HepG2 (cell line): Measurements from ENCODE around the gene TTLL12.

ENCODE experiments used
- ETV5 ChIP-seq: IDR thresholded peaks from 2 replicates; pipeline ENCODE4 v1.6.1; 2018; ENCODE audit warnings: missing biosample characterization, missing genetic modification reagents, inconsistent platforms, borderline replicate concordance
- JUND ChIP-seq: sonication (generic); formaldehyde crosslinking; IDR thresholded peaks from 2 replicates; pipeline ENCODE4 v1.8.0; 2022; ENCODE audit warnings: mild to moderate bottlenecking, missing genetic modification reagents
- MTF2 ChIP-seq: sonication (generic); formaldehyde crosslinking; IDR thresholded peaks from 2 replicates; pipeline ENCODE4 v1.5.0; 2020; ENCODE audit warnings: missing genetic modification reagents, borderline replicate concordance
- POLR2A ChIP-seq, 2 experiments: IDR thresholded peaks; 2 replicates each; pipeline ENCODE4 v1.6.1; 2011; ENCODE audit warnings: low read depth in 2 of 2, low read length in 2 of 2, mild to moderate bottlenecking in 1 of 2, moderate library complexity in 1 of 2; ENCODE audit not compliant: insufficient read depth in 1 of 2
- XRCC5 ChIP-seq: fragments of 200-400 bp; formaldehyde crosslinking; optimal IDR thresholded peaks from 2 replicates; pipeline ENCODE3; 2017; ENCODE audit warnings: mild to moderate bottlenecking, low read length
- ZNF280D ChIP-seq: sonication (generic); formaldehyde crosslinking; IDR thresholded peaks from 2 replicates; pipeline ENCODE4 v1.5.1; 2020; ENCODE audit warnings: mild to moderate bottlenecking, missing genetic modification reagents
- TF ChIP-seq, protein P1 (sequence below): sonication (generic); formaldehyde crosslinking; IDR thresholded peaks from 2 replicates; pipeline ENCODE4 v1.5.0; 2020; ENCODE audit warnings: mild to moderate bottlenecking, missing genetic modification reagents, moderate library complexity

GRCh38 chr22:43228863-43229262 lies 41.9 kb upstream of the TTLL12 start:
- TF ChIP-seq XRCC5 (no peak), ZNF280D (CRISPR knock-in tag) (no peak), ETV5 (CRISPR knock-in tag) (no peak), POLR2A (IDR thresholded peaks at IDR 0.05; ENCODE audit: insufficient read depth in 1 of 2, low read depth in 2 of 2, low read length in 2 of 2) (no peak), MTF2 (no peak), JUND (CRISPR knock-in tag) (no peak)
- TF ChIP-seq, protein P1, sequence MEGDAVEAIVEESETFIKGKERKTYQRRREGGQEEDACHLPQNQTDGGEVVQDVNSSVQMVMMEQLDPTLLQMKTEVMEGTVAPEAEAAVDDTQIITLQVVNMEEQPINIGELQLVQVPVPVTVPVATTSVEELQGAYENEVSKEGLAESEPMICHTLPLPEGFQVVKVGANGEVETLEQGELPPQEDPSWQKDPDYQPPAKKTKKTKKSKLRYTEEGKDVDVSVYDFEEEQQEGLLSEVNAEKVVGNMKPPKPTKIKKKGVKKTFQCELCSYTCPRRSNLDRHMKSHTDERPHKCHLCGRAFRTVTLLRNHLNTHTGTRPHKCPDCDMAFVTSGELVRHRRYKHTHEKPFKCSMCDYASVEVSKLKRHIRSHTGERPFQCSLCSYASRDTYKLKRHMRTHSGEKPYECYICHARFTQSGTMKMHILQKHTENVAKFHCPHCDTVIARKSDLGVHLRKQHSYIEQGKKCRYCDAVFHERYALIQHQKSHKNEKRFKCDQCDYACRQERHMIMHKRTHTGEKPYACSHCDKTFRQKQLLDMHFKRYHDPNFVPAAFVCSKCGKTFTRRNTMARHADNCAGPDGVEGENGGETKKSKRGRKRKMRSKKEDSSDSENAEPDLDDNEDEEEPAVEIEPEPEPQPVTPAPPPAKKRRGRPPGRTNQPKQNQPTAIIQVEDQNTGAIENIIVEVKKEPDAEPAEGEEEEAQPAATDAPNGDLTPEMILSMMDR (CRISPR knock-in tag) = no peak
